Effector memory CD8-positive, alpha-beta T cell (primary cell): ENCODE results near the gene ERAL1.

ENCODE experiments used
- ATAC-seq: fragments of 150-1000 bp; cut with Tn5 transposase; replicated peaks from 2 replicates; pipeline ENCODE4 v1.10.0; 2021; ENCODE audit warnings: mild to moderate bottlenecking, moderate library complexity
- DNase-seq, 3 experiments: peaks; one replicate each; pipeline ENCODE4 v3.0.0; 2021
- H3K27ac Mint-ChIP-seq, 2 donors: one replicate each; pipeline ENCODE4 v1.8.0; 2022; ENCODE audit warnings: mild to moderate bottlenecking in 2 of 2, mixed read lengths in 2 of 2, moderate library complexity in 2 of 2
- H3K27me3 Mint-ChIP-seq, 2 donors: one replicate each; pipeline ENCODE4 v1.8.0; 2022; ENCODE audit warnings: mixed read lengths in 2 of 2
- H3K36me3 Mint-ChIP-seq: one replicate; pipeline ENCODE4 v1.8.0; 2022; ENCODE audit warnings: mild to moderate bottlenecking, moderate library complexity, mixed read lengths; ENCODE audit not compliant: insufficient read depth
- H3K4me1 Mint-ChIP-seq, 2 donors: one replicate each; pipeline ENCODE4 v1.8.0; 2022; ENCODE audit warnings: low read depth in 2 of 2, mixed read lengths in 2 of 2
- H3K4me3 Mint-ChIP-seq, 2 donors: one replicate each; pipeline ENCODE4 v1.8.0; 2022; ENCODE audit warnings: mild to moderate bottlenecking in 2 of 2, mixed read lengths in 2 of 2, moderate library complexity in 2 of 2
- H3K9me3 Mint-ChIP-seq, 2 donors: one replicate each; pipeline ENCODE4 v1.8.0; 2022; ENCODE audit warnings: mixed read lengths in 2 of 2

Gene ERAL1

GRCh38 chr17:28858801-28859355 is 4.1 kb downstream of the ERAL1 start:
- Mint-ChIP-seq H3K36me3 (peaks cover 35% of the 10 kb centered on the region), H3K27ac (no peak overlapping the region), H3K9me3 (no peaks in the 10 kb centered on the region), H3K4me1 (peaks cover 9 to 12% of the 10 kb centered on the region in 2 donors), H3K4me3 (no peak overlapping the region), H3K27me3 (no peaks in the 10 kb centered on the region)
- DNase-seq (no peak), ATAC-seq (no peak)

GRCh38 chr17:28860363-28860808 is 5.6 kb downstream of the ERAL1 start:
- Mint-ChIP-seq H3K27ac (no peak overlapping the region), H3K9me3 (no peaks in the 10 kb centered on the region), H3K27me3 (no peaks in the 10 kb centered on the region), H3K4me1 (peaks cover 1 to 4% of the 10 kb centered on the region in 2 donors), H3K36me3 (peaks cover 35% of the 10 kb centered on the region), H3K4me3 (no peak overlapping the region)
- DNase-seq = no peak
- ATAC-seq = no peak

GRCh38 chr17:28861393-28862203 is 6.8 kb downstream of the ERAL1 start:
- no peak for ATAC-seq
- H3K36me3 Mint-ChIP-seq = peaks cover 35% of the 10 kb centered on the region
- peak overlapping the region; percentile 3 to 68 for H3K27ac Mint-ChIP-seq
- H3K4me3 Mint-ChIP-seq = no peak overlapping the region
- no peaks in the 10 kb centered on the region for H3K27me3 Mint-ChIP-seq
- DNase-seq = no peak
- H3K9me3 Mint-ChIP-seq = no peaks in the 10 kb centered on the region
- H3K4me1 Mint-ChIP-seq = peaks cover 0 to 2% of the 10 kb centered on the region in 2 donors

- Mint-ChIP-seq H3K27me3 (no peaks in the 10 kb centered on the region), H3K36me3 (peaks cover 34% of the 10 kb centered on the region), H3K9me3 (no peaks in the 10 kb centered on the region), H3K4me1 (peaks cover 0 to 2% of the 10 kb centered on the region in 2 donors), H3K4me3 (no peak overlapping the region), H3K27ac (peak overlapping the region in 1 of 2 donors; percentile 10)
- ATAC-seq = no peak
- DNase-seq = no peak
Measured at GRCh38 chr17:28862561-28862960, 7.7 kb downstream of the ERAL1 start.

- Mint-ChIP-seq H3K4me3 (no peak overlapping the region), H3K4me1 (peaks cover 0 to 2% of the 10 kb centered on the region in 2 donors), H3K9me3 (no peaks in the 10 kb centered on the region), H3K27ac (no peak overlapping the region), H3K27me3 (no peaks in the 10 kb centered on the region), H3K36me3 (peaks cover 22% of the 10 kb centered on the region)
- ATAC-seq (no peak), DNase-seq (no peak)
Measured at GRCh38 chr17:28863953-28864352, 9.1 kb downstream of the ERAL1 start.

- Mint-ChIP-seq H3K4me3 (no peak overlapping the region), H3K27ac (no peak overlapping the region), H3K4me1 (peaks cover 0 to 2% of the 10 kb centered on the region in 2 donors), H3K36me3 (peaks cover 9% of the 10 kb centered on the region), H3K27me3 (no peaks in the 10 kb centered on the region), H3K9me3 (no peaks in the 10 kb centered on the region)
- ATAC-seq = no peak
- DNase-seq = no peak
Measured at GRCh38 chr17:28864991-28865849, 10.4 kb downstream of the ERAL1 start.

- peaks cover 6% of the 10 kb centered on the region for H3K36me3 Mint-ChIP-seq
- no peak overlapping the region for H3K27ac Mint-ChIP-seq
- peaks cover 4 to 5% of the 10 kb centered on the region in 2 donors for H3K4me1 Mint-ChIP-seq
- no peak overlapping the region for H3K4me3 Mint-ChIP-seq
- H3K9me3 Mint-ChIP-seq = no peaks in the 10 kb centered on the region
- no peak for DNase-seq
- peak; percentile 29 for ATAC-seq
- H3K27me3 Mint-ChIP-seq = no peaks in the 10 kb centered on the region
Measured at GRCh38 chr17:28865946-28866752, 11.3 kb downstream of the ERAL1 start.

- H3K36me3 Mint-ChIP-seq = peaks cover 4% of the 10 kb centered on the region
- no peaks in the 10 kb centered on the region for H3K9me3 Mint-ChIP-seq
- no peaks in the 10 kb centered on the region for H3K27me3 Mint-ChIP-seq
- DNase-seq (no peak), ATAC-seq (no peak)
- peaks cover 6 to 12% of the 10 kb centered on the region in 2 donors for H3K4me1 Mint-ChIP-seq
- H3K4me3 Mint-ChIP-seq = no peak overlapping the region
- no peak overlapping the region for H3K27ac Mint-ChIP-seq
Measured at GRCh38 chr17:28867276-28867675, 12.5 kb downstream of the ERAL1 start.

GRCh38 chr17:28871056-28871579 is 16.3 kb downstream of the ERAL1 start:
- DNase-seq = peak in 1 of 3 experiments; percentile 27
- Mint-ChIP-seq H3K27me3 (no peaks in the 10 kb centered on the region), H3K4me3 (peak overlapping the region; percentile 10 to 37), H3K4me1 (peaks cover 6 to 12% of the 10 kb centered on the region in 2 donors), H3K27ac (peak overlapping the region; percentile 91 to 95), H3K9me3 (no peaks in the 10 kb centered on the region), H3K36me3 (peaks cover 5% of the 10 kb centered on the region)
- ATAC-seq = peak; percentile 94

GRCh38 chr17:28873839-28874238 is 19.0 kb downstream of the ERAL1 start:
- Mint-ChIP-seq H3K4me1 (peaks cover 6 to 18% of the 10 kb centered on the region in 2 donors), H3K36me3 (peaks cover 2% of the 10 kb centered on the region), H3K9me3 (no peaks in the 10 kb centered on the region), H3K27me3 (no peaks in the 10 kb centered on the region), H3K27ac (no peak overlapping the region), H3K4me3 (no peak overlapping the region)
- DNase-seq (no peak), ATAC-seq (no peak)

GRCh38 chr17:28874750-28875149 is 19.9 kb downstream of the ERAL1 start:
- H3K27ac Mint-ChIP-seq = no peak overlapping the region
- H3K27me3 Mint-ChIP-seq = no peaks in the 10 kb centered on the region
- H3K36me3 Mint-ChIP-seq = peaks cover 2% of the 10 kb centered on the region
- peaks cover 6 to 18% of the 10 kb centered on the region in 2 donors for H3K4me1 Mint-ChIP-seq
- no peak for DNase-seq
- no peak for ATAC-seq
- no peaks in the 10 kb centered on the region for H3K9me3 Mint-ChIP-seq
- no peak overlapping the region for H3K4me3 Mint-ChIP-seq

- H3K27me3 Mint-ChIP-seq = no peaks in the 10 kb centered on the region
- no peak for DNase-seq
- peaks cover 11% of the 10 kb centered on the region for H3K36me3 Mint-ChIP-seq
- H3K27ac Mint-ChIP-seq = peak overlapping the region; percentile 35 to 36
- no peak for ATAC-seq
- peaks cover 5 to 16% of the 10 kb centered on the region in 2 donors for H3K4me1 Mint-ChIP-seq
- no peak overlapping the region for H3K4me3 Mint-ChIP-seq
- H3K9me3 Mint-ChIP-seq = no peaks in the 10 kb centered on the region
Measured at GRCh38 chr17:28875848-28876550, 21.2 kb downstream of the ERAL1 start.
